Fibroblast of villous mesenchyme (primary cell): ENCODE data around the gene HCAR2. TPM values are rescaled to one million over a fixed set of nuclear protein-coding genes. Genes with fewer than 3 reads are reported as not detected.
"Not testable (repeated sequence)": the region's sequence is repeated elsewhere in the genome, so short reads cannot be mapped to it uniquely, and the experiment has no call there.

Experiments
- DNase-seq: peaks from one replicate; pipeline ENCODE4 v3.0.0-alpha.2; 2010; ENCODE audit warnings: low read depth
- H3K4me3 ChIP-seq: 2 replicates; pipeline ENCODE4 v1.5.1; 2011; ENCODE audit warnings: low read depth, mild to moderate bottlenecking, low read length
- small RNA-seq: library from RNA; depleted of rRNA; stranded (forward); fragments of <200 nt; gene quantifications from one replicate; pipeline ENCODE3, GENCODE V24; 2012
- total RNA-seq: library from RNA; depleted of rRNA; stranded (reverse); fragments of >200 nt; gene quantifications from 2 replicates; pipeline ENCODE4 v1.2.3, GENCODE V29; 2012
- TF ChIP-seq, protein P1 (sequence below): IDR thresholded peaks from 2 replicates; pipeline ENCODE4 v1.5.1; 2012; ENCODE audit warnings: low read depth, mild to moderate bottlenecking, low read length; ENCODE audit not compliant: insufficient read depth

The HCAR2 gene
- total RNA-seq, 1 donor: under 0.01 TPM

DNA sequence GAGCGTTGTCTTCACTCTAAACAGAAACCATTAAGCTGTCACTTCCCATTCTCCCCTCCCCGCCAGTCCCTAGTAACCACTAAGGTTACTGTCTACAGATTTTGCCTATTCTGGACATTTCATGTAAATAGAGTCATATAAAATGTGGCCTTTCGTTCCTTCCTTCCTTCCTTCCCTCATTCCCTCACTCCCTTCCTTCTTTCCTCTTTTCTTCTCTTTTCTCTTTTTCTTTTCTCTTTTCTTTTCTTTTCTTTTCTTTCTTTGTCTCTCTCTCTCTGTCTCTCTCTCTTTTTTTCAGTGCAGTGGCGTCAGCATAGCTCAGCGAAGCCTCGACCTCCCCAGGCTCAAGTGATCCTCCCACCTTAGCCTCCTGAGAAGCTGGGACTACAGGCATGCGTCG, 37.8 kb downstream of the HCAR2 start:
- TF ChIP-seq, protein P1, sequence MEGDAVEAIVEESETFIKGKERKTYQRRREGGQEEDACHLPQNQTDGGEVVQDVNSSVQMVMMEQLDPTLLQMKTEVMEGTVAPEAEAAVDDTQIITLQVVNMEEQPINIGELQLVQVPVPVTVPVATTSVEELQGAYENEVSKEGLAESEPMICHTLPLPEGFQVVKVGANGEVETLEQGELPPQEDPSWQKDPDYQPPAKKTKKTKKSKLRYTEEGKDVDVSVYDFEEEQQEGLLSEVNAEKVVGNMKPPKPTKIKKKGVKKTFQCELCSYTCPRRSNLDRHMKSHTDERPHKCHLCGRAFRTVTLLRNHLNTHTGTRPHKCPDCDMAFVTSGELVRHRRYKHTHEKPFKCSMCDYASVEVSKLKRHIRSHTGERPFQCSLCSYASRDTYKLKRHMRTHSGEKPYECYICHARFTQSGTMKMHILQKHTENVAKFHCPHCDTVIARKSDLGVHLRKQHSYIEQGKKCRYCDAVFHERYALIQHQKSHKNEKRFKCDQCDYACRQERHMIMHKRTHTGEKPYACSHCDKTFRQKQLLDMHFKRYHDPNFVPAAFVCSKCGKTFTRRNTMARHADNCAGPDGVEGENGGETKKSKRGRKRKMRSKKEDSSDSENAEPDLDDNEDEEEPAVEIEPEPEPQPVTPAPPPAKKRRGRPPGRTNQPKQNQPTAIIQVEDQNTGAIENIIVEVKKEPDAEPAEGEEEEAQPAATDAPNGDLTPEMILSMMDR: no peak
- DNase-seq: no peak
- no peak overlapping the region for H3K4me3 ChIP-seq

DNA sequence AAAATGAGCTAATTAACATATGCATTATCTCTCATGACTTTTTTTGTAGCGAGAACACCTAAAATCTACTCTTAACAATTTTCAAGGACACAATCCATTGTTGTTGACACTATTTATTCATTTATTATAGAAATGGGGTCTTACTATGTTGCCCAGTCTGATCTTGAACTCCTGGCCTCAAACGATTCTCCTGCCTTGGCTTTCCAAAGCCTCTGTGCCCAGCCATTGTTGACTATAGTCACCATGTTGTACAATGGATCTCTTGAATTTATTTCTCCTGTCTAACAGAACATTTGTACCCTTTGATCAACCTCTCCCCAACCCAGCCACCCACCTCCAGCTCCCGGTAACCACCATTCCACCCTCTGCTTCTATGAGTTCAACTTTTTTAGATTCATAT, 41.2 kb downstream of the HCAR2 start:
- H3K4me3 ChIP-seq: no peak overlapping the region
- TF ChIP-seq, protein P1: no peak
- DNase-seq: no peak

DNA sequence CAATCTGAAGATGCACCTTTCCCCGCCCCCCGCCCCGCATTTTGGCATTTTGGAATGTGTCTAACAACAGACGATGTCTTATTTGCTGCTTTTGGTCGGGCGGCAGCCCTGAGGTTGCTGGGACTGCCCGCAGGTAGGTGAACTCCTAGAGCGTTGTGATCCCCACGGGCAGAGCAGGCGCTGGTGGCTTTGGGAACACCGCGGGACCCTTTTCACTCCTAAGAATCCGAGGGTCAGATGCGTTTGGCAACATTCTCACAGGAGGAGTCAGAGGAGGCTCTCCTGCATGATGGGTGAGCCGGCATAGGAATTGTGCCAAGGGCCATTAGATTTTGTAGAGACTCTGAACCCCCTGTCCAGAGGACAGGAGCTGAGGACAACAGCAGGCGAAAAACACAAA, 41.9 kb downstream of the HCAR2 start:
- no peak for DNase-seq
- TF ChIP-seq, protein P1: no peak
- no peak overlapping the region for H3K4me3 ChIP-seq

DNA sequence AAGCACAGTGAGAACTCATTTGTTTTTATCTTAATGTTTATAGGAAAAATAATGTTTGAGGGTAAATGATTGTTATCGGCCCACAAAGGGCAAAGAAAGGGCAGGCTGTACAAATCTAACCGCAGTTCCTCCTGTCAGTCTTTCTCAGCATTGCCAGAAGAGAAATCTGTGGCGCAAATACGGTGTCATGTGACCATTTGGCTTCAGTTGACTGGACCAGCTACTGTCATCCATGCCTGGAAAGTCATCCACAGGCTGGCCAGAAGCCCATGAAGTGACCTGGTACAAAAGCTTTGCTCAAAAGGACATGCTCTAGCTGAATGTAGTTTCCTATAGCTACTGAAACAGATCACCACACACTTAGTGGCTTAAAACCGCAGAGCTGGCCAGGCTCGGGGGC, 43.6 kb downstream of the HCAR2 start:
- H3K4me3 ChIP-seq: no peak overlapping the region
- DNase-seq: peak; percentile 60
- TF ChIP-seq, protein P1: no peak

DNA sequence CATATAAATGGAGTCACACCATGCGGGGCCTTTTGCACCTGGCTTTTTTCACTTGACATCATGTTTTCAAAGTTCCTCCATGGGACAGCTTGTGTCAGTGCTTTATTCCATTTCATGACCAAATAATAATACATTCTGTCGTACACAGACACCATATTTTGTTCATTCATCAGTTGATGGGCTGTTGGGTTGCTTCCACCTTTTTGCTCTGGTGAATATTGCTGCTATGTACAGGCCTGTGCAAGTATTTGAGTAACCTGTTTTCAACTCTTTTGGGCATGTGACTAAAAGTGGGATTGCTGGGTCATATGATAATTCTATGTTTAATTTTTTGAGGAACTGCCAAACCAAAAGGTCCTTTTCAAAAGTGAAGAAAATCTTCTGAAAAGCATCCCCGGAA, 46.9 kb downstream of the HCAR2 start:
- TF ChIP-seq, protein P1: no peak
- H3K4me3 ChIP-seq: no peak overlapping the region
- no peak for DNase-seq

DNA sequence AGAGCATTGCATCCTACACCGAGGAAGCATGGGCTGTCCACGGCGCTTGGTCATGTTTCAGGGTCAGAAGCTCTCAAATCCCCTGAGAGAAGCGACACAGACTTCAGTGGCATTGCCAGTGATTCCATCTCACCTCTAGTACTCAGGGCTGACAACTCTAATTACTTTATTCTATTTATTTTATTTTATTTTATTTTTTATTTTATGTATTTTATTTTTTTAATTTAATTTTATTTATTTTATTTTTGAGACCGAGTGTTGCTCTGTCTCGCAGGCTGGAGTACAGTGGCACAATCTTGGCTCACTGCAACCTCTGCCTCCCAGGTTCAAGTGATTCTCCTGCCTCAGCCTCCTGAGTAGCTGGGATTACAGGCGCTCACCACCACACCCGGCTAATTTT, 49.9 kb downstream of the HCAR2 start:
- DNase-seq, H3K4me3 ChIP-seq: not testable (repeated sequence)

DNA sequence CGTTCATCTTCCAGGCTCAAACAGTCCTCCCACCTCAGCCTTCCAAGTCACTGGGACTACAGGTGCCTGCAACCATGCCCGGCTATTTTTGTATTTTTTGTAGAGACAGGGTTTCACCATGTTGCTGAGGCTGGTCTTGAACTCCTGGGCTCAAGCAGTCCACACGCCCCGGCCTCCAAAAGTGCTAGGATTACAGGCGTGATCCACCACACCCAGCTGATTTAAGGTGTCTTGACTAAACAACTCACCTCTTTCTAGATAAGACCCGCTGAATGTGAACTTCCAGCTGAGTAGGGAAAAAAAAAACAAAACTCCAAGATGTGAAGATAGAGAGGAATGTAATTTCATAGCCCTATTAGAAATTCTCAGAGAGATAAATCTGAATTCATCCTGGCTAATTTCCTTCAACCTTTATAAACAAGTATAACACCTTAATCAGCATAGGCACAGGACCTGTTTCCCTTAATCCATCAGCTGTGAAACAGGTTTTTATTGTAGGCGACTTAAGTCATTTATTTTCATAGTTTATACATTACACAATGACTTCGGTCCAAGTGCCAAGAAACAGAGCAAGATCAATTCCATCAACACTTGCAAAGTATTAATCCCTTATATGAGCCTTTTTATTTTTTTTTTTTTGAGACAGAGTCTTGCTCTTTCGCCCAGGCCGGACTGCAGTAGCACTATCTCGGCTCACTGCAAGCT, 51.5 kb downstream of the HCAR2 start:
- H3K4me3 ChIP-seq: no peak overlapping the region
- peak; percentile 44 for DNase-seq
- TF ChIP-seq, protein P1: no peak

Small RNA genes within 50 kb of the gene (small RNA-seq; reads per million reads assigned to genes)
- gene AC026333.2: not detected

Other genes with a start within 250 kb of the HCAR2 start
- 18.0 and 22.5 TPM in 2 replicates for gene ZCCHC8, start 202.4 kb downstream of the HCAR2 start, total RNA-seq
- gene RSRC2, start 176.4 kb downstream of the HCAR2 start, total RNA-seq: 34.5 and 41.9 TPM in 2 replicates
- 28.0 and 28.5 TPM in 2 replicates for gene KNTC1, start 176.1 kb downstream of the HCAR2 start, total RNA-seq
- gene HCAR3, start 13.5 kb upstream of the HCAR2 start, total RNA-seq: not detected in 2 replicates
- gene HCAR1, start 27.5 kb upstream of the HCAR2 start, total RNA-seq: 0.43 and 0.97 TPM in 2 replicates
- gene DENR, start 49.5 kb upstream of the HCAR2 start, total RNA-seq: 40.3 and 46.6 TPM in 2 replicates
- 0.32 and 0.86 TPM in 2 replicates for gene CCDC62, start 71.2 kb upstream of the HCAR2 start, total RNA-seq
- gene HIP1R, start 132.1 kb upstream of the HCAR2 start, total RNA-seq: 11.2 and 11.9 TPM in 2 replicates
- gene VPS37B, start 192.8 kb upstream of the HCAR2 start, total RNA-seq: 21.2 and 26.4 TPM in 2 replicates